Activated naive CD4-positive, alpha-beta T cell treated with Interleukin-2 at 50 U/mL for 16 hours (primary cell): ENCODE results near the gene NR1H4.
A peak's percentile ranks its signal among the peaks of the same experiment; 100 is the strongest.
"Not testable (repeated sequence)": the region's sequence is repeated elsewhere in the genome, so short reads cannot be mapped to it uniquely, and the experiment has no call there.

Experiments used
- DNase-seq: peaks from one replicate; pipeline ENCODE4 v3.0.0-alpha.2; 2020

The NR1H4 gene

DNA sequence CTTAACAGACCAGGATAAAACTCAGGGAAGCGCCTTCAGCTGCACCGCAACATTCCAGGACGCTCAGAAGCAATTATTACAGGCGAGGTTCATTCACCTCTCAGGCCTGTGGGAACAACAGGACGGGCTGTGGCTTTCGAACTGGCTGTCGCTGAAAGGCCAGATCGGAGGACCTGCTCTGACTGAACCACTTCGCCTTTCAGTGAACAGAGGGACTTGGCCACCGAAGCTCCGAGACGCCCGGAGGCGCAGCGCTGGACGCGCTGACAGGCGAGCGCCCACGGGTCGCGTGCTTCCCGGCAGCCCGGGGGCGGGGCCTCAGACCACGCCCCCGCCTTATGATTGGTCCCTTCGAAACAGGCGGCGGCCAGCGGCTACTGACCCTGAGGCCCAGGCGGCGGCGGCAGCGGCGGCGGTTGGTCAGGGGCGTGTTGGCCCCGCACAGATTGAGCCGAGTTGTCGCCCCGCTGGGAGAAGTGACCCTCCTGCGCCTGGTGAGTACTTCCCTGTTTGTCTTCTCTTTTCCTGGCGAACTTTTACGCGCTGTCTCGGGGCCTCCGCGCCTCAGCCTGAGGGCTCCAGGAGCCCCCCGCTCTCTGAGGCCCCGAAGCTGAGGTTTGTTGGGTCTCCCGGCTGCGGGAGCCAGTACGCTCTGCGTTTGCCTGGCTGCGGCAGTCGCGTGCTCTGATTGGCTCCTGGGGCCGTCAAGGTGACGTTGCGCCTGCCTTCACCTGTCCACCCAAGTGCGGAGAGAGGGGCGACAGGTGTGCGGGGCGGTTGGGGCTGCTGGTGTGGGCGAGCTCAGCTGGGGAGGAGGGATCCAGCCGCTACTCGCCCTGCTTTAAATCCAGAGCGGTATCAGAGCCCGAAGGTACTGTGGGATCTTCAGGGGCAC is 99.9 kb downstream of the NR1H4 start, which contains the start of gene GAS2L3:
Gene GAS2L3, plus strand, starts transcription at position 393 of the 895 bp plus-strand sequence. CDS start 21,221 bp downstream, outside the sequence.
- DNase-seq: peak; percentile 58

DNA sequence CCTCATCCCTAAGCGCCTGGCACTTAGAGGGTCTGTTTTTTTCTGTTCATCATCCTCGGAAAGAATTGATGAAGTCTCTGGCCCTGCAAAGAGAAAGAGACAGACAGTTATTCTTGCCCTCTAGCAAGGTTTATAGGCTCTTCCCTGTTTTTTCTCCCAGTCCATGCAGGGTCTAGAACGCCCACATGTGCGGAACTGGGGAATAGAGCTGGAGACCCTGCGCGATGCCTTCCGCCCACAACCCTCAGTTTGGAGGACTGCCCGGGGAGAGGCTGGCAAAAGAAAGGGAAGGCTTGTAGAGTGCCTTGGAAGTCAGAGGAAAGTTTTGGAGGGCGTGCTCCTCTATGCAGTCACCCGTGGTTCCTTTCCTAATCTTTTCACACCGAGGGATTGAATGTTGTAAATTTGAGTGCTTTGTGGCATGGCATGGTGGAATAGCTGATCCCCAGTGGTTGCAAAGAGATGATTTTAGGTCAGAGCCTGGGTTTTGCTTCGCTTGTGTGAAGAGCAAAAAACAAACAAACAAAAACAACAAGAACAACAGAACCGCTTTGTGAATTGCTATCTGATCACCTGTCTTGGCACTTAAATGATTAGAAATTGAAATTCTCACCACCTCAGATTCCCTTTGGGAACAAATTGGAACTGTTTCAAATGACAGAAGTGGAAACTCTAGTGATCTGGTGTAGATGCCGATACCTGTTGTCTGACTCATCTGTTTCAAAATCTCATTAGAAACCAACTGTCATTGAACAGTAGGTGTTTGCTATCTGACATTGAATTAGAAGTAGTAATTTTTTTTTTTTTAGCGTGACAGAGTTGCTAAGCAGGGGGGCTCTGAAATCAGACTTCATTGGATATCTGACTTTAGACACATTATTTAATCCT is 100.8 kb downstream of the NR1H4 start:
- no peak for DNase-seq

DNA sequence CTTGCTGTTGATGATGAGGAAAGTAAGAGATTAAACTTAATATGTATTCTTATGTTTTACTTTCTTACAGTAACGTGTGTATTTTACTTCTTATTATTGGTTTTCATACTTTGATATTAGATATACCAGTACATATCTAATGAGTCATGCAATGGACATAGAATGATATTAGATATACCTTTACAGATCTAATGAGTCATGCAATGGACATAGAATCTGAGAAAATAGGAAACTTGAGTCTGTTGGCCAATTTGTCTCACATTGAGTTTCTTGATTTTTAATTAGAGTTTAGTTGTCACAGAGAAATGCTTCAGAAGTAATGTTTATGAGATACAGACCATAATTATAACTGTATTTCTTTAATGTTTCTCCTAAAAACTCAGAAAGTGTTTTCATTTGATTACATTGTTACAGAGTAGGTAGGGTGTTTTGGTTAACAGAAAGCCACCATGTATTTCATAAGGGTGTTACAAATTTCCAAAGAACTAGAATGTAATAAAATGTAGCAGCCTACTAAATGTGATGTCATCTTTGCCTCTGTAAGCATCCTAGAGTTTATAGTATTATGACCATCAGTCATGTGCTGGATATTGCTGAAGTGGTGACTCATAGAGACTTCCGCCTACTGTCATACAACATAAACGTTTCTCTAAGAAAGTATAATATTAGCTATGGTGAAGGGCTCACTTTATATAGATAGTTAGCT is 102.8 kb downstream of the NR1H4 start:
- no peak for DNase-seq

- no peak for DNase-seq
These were observed 105.3 kb downstream of the NR1H4 start for GRCh38 chr12:100578923-100579322.

GRCh38 chr12:100579844-100580243 is 106.2 kb downstream of the NR1H4 start:
- DNase-seq: no peak

DNA sequence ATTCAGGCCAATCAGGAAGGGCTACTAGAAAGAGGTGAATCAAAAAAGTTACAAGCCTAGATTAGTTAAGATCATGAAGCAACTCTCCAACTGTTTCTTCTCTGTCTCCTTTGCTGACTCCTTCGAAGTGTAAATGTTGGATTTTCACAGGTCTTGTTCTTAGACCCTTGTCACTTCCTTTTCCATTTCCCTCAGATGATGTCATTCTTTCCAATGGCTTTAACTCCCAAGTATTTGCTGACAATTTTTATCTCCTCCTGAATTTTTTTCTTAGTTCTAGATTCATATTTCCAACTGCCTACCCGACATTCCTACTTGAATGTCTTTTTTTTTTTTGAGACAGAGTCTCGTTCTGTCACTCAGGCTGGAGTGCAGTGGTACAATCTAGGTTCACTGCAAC is 110.6 kb downstream of the NR1H4 start:
- no peak for DNase-seq

DNA sequence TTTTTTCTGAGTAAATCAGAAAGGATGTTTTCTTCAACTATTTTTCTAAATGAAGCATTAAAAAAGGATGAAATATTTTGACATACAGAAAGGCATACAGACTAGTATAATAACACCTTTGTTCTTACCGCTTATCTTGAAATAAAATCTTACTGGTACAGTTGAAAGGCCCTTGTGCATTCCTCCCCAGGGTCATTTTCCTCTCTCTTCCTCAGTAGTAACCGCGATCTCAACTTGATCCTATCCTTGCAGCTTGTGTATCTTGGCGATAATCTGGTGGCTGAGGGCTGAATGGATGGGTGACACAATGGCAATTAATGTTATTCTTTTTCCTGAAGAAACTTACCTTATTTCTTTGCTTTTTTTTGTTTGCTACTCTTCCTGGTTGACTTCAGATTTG is 118.3 kb downstream of the NR1H4 start:
- no peak for DNase-seq

GRCh38 chr12:100593490-100593889 is 119.8 kb downstream of the NR1H4 start:
- DNase-seq: no peak

DNA sequence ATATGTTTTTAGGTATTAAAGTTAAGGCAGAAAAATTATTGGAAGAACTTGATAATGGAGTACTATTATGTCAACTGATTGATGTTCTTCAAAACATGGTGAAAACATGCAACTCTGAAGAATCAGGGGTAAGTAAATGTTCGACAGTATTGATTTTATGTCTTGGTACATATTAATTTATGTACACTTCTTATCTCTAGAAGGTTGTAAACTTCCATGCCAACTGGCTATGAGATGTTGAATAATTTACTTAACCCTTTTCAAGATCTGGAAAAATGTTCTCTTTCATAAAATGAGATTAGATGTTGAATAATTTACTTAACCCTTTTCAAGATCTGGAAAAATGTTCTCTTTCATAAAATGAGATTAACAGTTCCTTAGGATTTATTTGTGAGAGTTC is 128.0 kb downstream of the NR1H4 start:
- no peak for DNase-seq

DNA sequence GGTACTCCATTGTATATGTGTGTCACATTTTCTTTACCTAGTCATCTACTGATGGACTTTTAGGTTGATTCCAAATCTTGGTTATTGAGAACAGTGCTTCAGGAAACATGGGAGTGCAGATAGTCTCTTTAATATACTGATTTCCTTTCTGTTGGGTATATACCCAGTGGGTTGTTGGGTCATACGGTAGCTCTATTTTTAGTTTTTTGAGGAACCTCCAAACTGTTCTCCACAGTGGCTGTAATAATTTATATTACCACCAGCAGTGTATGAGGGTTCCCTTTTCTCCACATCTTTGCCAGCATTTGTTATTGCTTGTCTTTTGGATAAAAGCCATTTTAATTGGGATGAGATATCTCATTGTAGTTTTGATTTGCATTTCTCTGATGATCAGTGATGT is 129.3 kb downstream of the NR1H4 start:
- not testable (repeated sequence) for DNase-seq

GRCh38 chr12:100608776-100609175 is 135.1 kb downstream of the NR1H4 start:
- no peak for DNase-seq

- DNase-seq: no peak
These were observed 137.2 kb downstream of the NR1H4 start for GRCh38 chr12:100610666-100611430.

DNA sequence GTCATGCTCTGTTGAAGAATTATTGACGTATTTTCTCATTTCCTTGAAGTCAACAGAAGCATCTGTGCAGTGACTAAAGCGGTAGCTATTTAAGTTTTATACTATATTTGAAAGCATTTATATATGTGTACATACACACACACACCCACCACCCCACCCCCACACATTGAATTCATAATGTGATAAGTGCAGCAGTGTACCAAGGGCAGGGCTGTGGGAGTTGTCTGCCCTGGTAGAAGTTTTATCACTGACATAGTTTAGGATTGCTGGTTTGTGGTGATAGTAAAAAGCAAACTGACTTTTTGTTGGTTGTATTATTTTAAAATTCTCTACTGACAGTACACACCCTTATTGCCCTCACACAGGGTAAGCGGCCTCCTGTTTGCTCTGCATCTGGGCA is 138.9 kb downstream of the NR1H4 start:
- no peak for DNase-seq
